ENCODE results near the gene SIVA1.
A peak's percentile ranks its signal among the peaks of the same experiment; 100 is the strongest.

Gene SIVA1

DNA sequence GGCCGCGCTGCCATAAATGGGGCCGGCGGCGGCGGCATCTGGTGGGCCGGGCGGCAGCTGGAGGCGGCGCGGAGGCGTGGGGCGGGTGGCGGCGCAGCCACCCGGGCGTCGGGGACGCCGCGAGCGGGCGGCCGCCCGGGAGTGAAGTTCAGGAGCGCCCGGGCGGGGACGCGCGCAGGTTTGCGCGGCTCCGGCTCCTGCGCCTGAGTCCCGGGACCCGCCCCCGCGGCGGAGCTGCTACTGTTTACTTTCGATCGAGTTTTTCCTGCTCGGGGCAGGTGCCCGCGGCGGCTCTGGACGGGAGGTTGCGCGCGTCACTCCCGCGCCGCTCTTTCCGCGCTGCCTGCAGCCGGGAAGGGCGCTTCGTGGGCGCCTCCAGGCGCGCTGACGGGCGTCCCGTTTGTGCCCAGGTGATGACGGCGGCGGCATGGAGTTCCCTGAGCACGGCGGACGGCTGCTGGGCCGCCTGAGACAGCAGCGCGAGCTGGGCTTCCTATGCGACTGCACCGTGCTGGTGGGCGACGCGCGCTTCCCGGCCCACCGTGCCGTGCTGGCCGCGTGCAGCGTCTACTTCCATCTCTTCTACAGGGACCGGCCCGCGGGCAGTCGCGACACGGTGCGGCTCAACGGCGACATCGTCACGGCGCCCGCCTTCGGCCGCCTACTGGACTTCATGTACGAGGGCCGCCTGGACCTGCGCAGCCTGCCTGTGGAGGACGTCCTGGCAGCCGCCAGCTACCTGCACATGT lies 48.0 kb downstream of the SIVA1 start, which contains the start of gene ZBTB42:
ZBTB42 (plus strand) TSS at position 331 of the 749 bp plus-strand sequence; CDS start at position 428, 97 bp downstream.
- Histone ChIP-seq H3K4me3 (ENCODE audit: insufficient read length, low read depth) (peak within 1 kb of the TSS; percentile 64), H3K36me3 (ENCODE audit: insufficient read depth, insufficient read length, low read length) (peaks cover 12% of the 10 kb centered on the region), H3K9me3 (ENCODE audit: insufficient read depth, low read length) (no peaks in the 10 kb centered on the region), H3K4me1 (ENCODE audit: insufficient read depth, insufficient read length) (peaks cover 44% of the 10 kb centered on the region), H3K9ac (ENCODE audit: insufficient read length, low read depth) (peak within 1 kb of the TSS; percentile 85), H3K27me3 (ENCODE audit: insufficient read depth, insufficient read length) (peaks cover 33% of the 10 kb centered on the region)
- TF ChIP-seq ZNF274 (IDR thresholded peaks at IDR 0.05; ENCODE audit: low read depth, low read length) (no peak), YY1 (IDR thresholded peaks at IDR 0.05; ENCODE audit: insufficient read depth, insufficient read length) (no peak), SUZ12 (IDR thresholded peaks at IDR 0.05; ENCODE audit: extremely low read depth, insufficient read depth, insufficient read length) (no peak)
- DNase-seq (ENCODE audit: low read depth, low spot score): no peak

DNA sequence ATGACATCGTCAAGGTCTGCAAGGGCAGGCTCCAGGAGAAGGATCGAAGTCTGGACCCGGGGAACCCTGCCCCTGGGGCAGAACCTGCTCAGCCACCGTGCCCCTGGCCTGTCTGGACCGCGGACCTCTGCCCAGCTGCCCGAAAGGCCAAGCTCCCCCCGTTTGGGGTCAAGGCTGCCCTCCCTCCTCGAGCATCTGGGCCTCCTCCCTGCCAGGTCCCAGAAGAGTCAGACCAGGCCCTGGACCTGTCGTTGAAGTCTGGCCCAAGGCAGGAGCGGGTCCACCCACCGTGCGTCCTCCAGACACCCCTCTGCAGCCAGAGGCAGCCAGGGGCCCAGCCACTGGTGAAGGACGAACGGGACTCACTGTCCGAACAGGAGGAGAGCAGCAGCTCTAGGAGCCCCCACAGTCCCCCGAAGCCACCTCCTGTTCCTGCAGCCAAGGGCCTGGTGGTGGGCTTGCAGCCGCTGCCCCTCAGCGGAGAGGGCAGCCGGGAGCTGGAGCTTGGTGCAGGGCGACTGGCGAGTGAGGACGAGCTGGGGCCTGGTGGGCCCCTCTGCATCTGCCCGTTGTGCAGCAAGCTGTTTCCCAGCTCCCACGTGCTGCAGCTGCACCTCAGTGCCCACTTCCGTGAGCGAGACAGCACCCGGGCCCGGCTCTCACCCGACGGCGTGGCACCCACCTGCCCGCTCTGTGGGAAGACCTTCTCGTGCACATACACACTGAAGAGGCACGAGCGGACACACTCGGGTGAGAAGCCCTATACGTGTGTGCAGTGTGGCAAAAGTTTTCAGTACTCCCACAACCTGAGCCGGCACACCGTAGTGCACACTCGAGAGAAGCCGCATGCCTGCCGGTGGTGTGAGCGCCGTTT lies 48.8 kb downstream of the SIVA1 start:
- no peaks in the 10 kb centered on the region for H3K9me3 ChIP-seq (ENCODE audit: insufficient read depth, low read length)
- H3K36me3 ChIP-seq (ENCODE audit: insufficient read depth, insufficient read length, low read length): peaks cover 12% of the 10 kb centered on the region
- H3K4me1 ChIP-seq (ENCODE audit: insufficient read depth, insufficient read length): peaks cover 40% of the 10 kb centered on the region
- peak overlapping the region; percentile 53 for H3K4me3 ChIP-seq (ENCODE audit: insufficient read length, low read depth)
- peaks cover 31% of the 10 kb centered on the region for H3K27me3 ChIP-seq (ENCODE audit: insufficient read depth, insufficient read length)
- TF ChIP-seq YY1 (IDR thresholded peaks at IDR 0.05; ENCODE audit: insufficient read depth, insufficient read length) (no peak), SUZ12 (IDR thresholded peaks at IDR 0.05; ENCODE audit: extremely low read depth, insufficient read depth, insufficient read length) (no peak), ZNF274 (IDR thresholded peaks at IDR 0.05; ENCODE audit: low read depth, low read length) (no peak)
- peak overlapping the region; percentile 58 for H3K9ac ChIP-seq (ENCODE audit: insufficient read length, low read depth)
- no peak for DNase-seq (ENCODE audit: low read depth, low spot score)

DNA sequence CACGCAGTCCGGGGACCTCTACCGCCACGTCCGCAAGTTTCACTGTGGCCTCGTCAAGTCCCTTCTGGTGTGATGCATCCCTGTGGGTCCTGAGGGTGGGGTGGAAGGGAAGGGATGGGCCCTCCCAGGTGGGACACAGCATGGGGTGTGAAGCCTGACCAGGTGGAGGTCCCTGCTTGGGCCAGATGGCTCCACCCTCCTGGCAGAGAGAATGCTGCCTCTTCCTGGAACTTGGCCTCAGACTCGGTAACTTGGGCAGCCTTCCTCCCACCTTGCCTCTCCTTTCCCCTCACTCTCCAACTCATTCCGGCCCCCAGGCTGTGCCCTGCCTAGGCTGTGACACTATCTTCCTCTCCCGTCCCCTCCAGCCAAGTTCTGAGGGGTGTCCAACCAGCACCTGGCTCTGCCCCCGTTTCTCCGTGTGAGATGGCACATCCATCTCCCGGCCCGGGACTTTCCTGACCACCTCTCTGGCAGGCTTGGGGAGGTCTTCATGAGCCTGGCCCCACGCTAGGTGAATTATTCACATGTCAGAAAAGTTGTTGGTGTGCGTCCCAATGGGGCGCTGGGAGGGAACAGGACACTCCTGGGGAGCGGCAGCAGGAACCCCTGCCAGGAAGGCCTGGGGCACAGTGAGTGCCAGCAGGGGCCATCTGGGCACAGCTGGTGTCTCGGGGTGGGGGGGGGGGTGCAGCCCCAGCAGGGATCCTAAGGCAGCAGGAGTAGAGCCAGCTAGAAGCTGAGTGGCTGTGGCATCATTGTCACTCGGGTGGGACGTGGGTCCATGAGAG lies 49.6 kb downstream of the SIVA1 start:
- TF ChIP-seq YY1 (IDR thresholded peaks at IDR 0.05; ENCODE audit: insufficient read depth, insufficient read length) (no peak), SUZ12 (IDR thresholded peaks at IDR 0.05; ENCODE audit: extremely low read depth, insufficient read depth, insufficient read length) (no peak), ZNF274 (IDR thresholded peaks at IDR 0.05; ENCODE audit: low read depth, low read length) (no peak)
- no peak overlapping the region for H3K9ac ChIP-seq (ENCODE audit: insufficient read length, low read depth)

DNA sequence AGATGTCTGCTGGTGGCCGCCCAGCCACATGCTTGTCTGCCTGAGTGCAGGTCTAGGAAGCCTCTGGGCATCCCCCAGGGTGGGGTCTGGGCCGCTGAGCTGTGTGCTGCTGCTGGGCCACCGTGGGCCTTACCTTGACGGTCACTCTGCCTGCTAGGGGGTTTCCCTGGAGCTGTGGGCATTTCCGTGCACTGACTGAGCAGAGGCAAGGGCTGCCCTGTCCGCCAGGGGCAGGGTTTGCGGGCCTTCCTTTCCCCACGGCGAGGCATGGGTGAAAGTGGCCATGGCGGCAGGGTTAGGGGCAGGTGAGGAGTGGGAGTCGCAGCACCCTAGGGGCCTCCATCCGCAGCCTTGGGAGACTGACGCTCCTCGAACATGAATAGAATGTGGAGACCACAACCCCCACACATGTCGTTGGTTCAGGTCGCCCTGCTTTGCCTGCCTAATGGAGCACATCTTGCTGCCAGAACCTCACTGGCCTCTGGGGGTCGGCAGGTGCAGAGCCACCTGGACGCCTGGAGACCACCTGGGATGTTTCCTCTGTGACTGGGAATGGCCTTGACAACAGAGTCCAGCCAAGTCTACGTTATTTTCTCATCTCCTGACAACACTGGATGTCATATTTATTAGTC lies 50.4 kb downstream of the SIVA1 start:
- no peak for DNase-seq (ENCODE audit: low read depth, low spot score)
- TF ChIP-seq SUZ12 (IDR thresholded peaks at IDR 0.05; ENCODE audit: extremely low read depth, insufficient read depth, insufficient read length) (no peak), YY1 (IDR thresholded peaks at IDR 0.05; ENCODE audit: insufficient read depth, insufficient read length) (no peak), ZNF274 (IDR thresholded peaks at IDR 0.05; ENCODE audit: low read depth, low read length) (no peak)
- H3K4me3 ChIP-seq (ENCODE audit: insufficient read length, low read depth): no peak overlapping the region
- peaks cover 25% of the 10 kb centered on the region for H3K4me1 ChIP-seq (ENCODE audit: insufficient read depth, insufficient read length)
- H3K9ac ChIP-seq (ENCODE audit: insufficient read length, low read depth): no peak overlapping the region
- peaks cover 12% of the 10 kb centered on the region for H3K36me3 ChIP-seq (ENCODE audit: insufficient read depth, insufficient read length, low read length)
- H3K9me3 ChIP-seq (ENCODE audit: insufficient read depth, low read length): no peaks in the 10 kb centered on the region
- peaks cover 24% of the 10 kb centered on the region for H3K27me3 ChIP-seq (ENCODE audit: insufficient read depth, insufficient read length)

More for the DNA sequence above, 49.6 kb downstream of the SIVA1 start:
- H3K27me3 ChIP-seq (ENCODE audit: insufficient read depth, insufficient read length): peaks cover 31% of the 10 kb centered on the region
- no peaks in the 10 kb centered on the region for H3K9me3 ChIP-seq (ENCODE audit: insufficient read depth, low read length)
- no peak overlapping the region for H3K4me3 ChIP-seq (ENCODE audit: insufficient read length, low read depth)
- peaks cover 12% of the 10 kb centered on the region for H3K36me3 ChIP-seq (ENCODE audit: insufficient read depth, insufficient read length, low read length)
- no peak for DNase-seq (ENCODE audit: low read depth, low spot score)
- H3K4me1 ChIP-seq (ENCODE audit: insufficient read depth, insufficient read length): peaks cover 32% of the 10 kb centered on the region

- TF ChIP-seq SUZ12 (IDR thresholded peaks at IDR 0.05; ENCODE audit: extremely low read depth, insufficient read depth, insufficient read length) (no peak), YY1 (IDR thresholded peaks at IDR 0.05; ENCODE audit: insufficient read depth, insufficient read length) (no peak), ZNF274 (IDR thresholded peaks at IDR 0.05; ENCODE audit: low read depth, low read length) (no peak)
- Histone ChIP-seq H3K4me3 (ENCODE audit: insufficient read length, low read depth) (no peak overlapping the region), H3K9me3 (ENCODE audit: insufficient read depth, low read length) (no peaks in the 10 kb centered on the region), H3K36me3 (ENCODE audit: insufficient read depth, insufficient read length, low read length) (peaks cover 12% of the 10 kb centered on the region), H3K9ac (ENCODE audit: insufficient read length, low read depth) (no peak overlapping the region), H3K4me1 (ENCODE audit: insufficient read depth, insufficient read length) (peaks cover 20% of the 10 kb centered on the region), H3K27me3 (ENCODE audit: insufficient read depth, insufficient read length) (peaks cover 19% of the 10 kb centered on the region)
- DNase-seq (ENCODE audit: low read depth, low spot score): no peak
Measured at GRCh38 chr14:104803912-104804410, 51.0 kb downstream of the SIVA1 start.

Data from NT2/D1 (cell line).